HG03521 (cell line): ENCODE measurements around the gene C3orf85.

Experiments used
- ATAC-seq: cut with Tn5 transposase; IDR thresholded peaks from one replicate; pipeline ENCODE4 v1.9.1; 2021; ENCODE audit warnings: mild to moderate bottlenecking, moderate library complexity; ENCODE audit not compliant: unreplicated experiment

C3orf85 gene

GRCh38 chr3:109149078-109149477, 12.6 kb downstream of the C3orf85 start:
- ATAC-seq = no peak

- ATAC-seq = no peak
These were observed 15.8 kb downstream of the C3orf85 start for GRCh38 chr3:109152320-109152719.

- ATAC-seq = no peak
These were observed 18.5 kb downstream of the C3orf85 start for GRCh38 chr3:109154979-109155378.

GRCh38 chr3:109155828-109156227, 19.3 kb downstream of the C3orf85 start:
- ATAC-seq = no peak

GRCh38 chr3:109161487-109162123, 25.1 kb downstream of the C3orf85 start:
- no peak for ATAC-seq

- no peak for ATAC-seq
These were observed 29.4 kb downstream of the C3orf85 start for GRCh38 chr3:109165905-109166304.

- no peak for ATAC-seq
These were observed 35.0 kb downstream of the C3orf85 start for GRCh38 chr3:109171479-109171878.

GRCh38 chr3:109175411-109175810, 38.9 kb downstream of the C3orf85 start:
- ATAC-seq = no peak

- ATAC-seq = no peak
These were observed 40.2 kb downstream of the C3orf85 start for GRCh38 chr3:109176726-109177125.

GRCh38 chr3:109177908-109178307, 41.4 kb downstream of the C3orf85 start:
- no peak for ATAC-seq

- ATAC-seq = no peak
These were observed 42.2 kb downstream of the C3orf85 start for GRCh38 chr3:109178708-109179107.

- ATAC-seq = no peak
These were observed 48.2 kb downstream of the C3orf85 start for GRCh38 chr3:109184726-109185125.

GRCh38 chr3:109187390-109187789, 50.9 kb downstream of the C3orf85 start:
- no peak for ATAC-seq

- ATAC-seq = no peak
These were observed 52.2 kb downstream of the C3orf85 start for GRCh38 chr3:109188741-109189140.

GRCh38 chr3:109191421-109191820, 54.9 kb downstream of the C3orf85 start:
- no peak for ATAC-seq

GRCh38 chr3:109195815-109196214, 59.3 kb downstream of the C3orf85 start:
- ATAC-seq = no peak
